ENCODE data around the gene OLFML2A.

Gene OLFML2A

GRCh38 chr9:124859803-124860581 lies 83.1 kb downstream of the OLFML2A start:
- Histone ChIP-seq H3K79me2 (peaks cover 2% of the 10 kb centered on the region), H3K9me3 (ENCODE audit: control insufficient read depth, low read length) (no peaks in the 10 kb centered on the region), H3K4me3 (ENCODE audit: low read depth, low read length) (peak overlapping the region; percentile 90), H3K27ac (no peak overlapping the region), H3K36me3 (ENCODE audit: control insufficient read depth, insufficient read depth, low read length) (no peaks in the 10 kb centered on the region), H3K4me2 (ENCODE audit: low read length) (peak overlapping the region; percentile 73), H3K9ac (no peak overlapping the region), H3K27me3 (ENCODE audit: control insufficient read depth, insufficient read depth, low read length) (no peaks in the 10 kb centered on the region), H3K4me1 (peaks cover 7% of the 10 kb centered on the region), H2AFZ (no peak overlapping the region)
- TF ChIP-seq CTCF (IDR thresholded peaks at IDR 0.05) = no peak

GRCh38 chr9:124860582-124861341 lies 83.8 kb downstream of the OLFML2A start:
- H3K36me3 ChIP-seq (ENCODE audit: control insufficient read depth, insufficient read depth, low read length) = no peaks in the 10 kb centered on the region

GRCh38 chr9:124861342-124862229 lies 84.7 kb downstream of the OLFML2A start, which contains the start of the genes ARPC5L and RPL35:
TSS of gene ARPC5L (plus strand) at chr9:124862130. CDS start at chr9:124869291, 7,161 bp downstream.
TSS of gene RPL35 (minus strand) at chr9:124861957. CDS start at chr9:124861912, 45 bp downstream.
- peak; percentile 26 for TF ChIP-seq CTCF (IDR thresholded peaks at IDR 0.05)
- Histone ChIP-seq H3K36me3 (ENCODE audit: control insufficient read depth, insufficient read depth, low read length) (no peaks in the 10 kb centered on the region), H3K27ac (peak within 1 kb of the TSS; percentile 82), H2AFZ (peak within 1 kb of the TSS; percentile 71), H3K4me2 (ENCODE audit: low read length) (peak within 1 kb of the TSS; percentile 73), H3K9me3 (ENCODE audit: control insufficient read depth, low read length) (no peaks in the 10 kb centered on the region), H3K79me2 (peaks cover 2% of the 10 kb centered on the region), H3K27me3 (ENCODE audit: control insufficient read depth, insufficient read depth, low read length) (no peaks in the 10 kb centered on the region), H3K9ac (no peak within 1 kb of the TSS), H3K4me1 (peaks cover 7% of the 10 kb centered on the region), H3K4me3 (ENCODE audit: low read depth, low read length) (peak within 1 kb of the TSS; percentile 90)

More at GRCh38 chr9:124860582-124861341, 83.8 kb downstream of the OLFML2A start:
- Histone ChIP-seq H3K9me3 (ENCODE audit: control insufficient read depth, low read length) (no peaks in the 10 kb centered on the region), H2AFZ (no peak overlapping the region), H3K4me1 (peaks cover 7% of the 10 kb centered on the region), H3K4me3 (ENCODE audit: low read depth, low read length) (peak overlapping the region; percentile 90), H3K9ac (no peak overlapping the region), H3K27me3 (ENCODE audit: control insufficient read depth, insufficient read depth, low read length) (no peaks in the 10 kb centered on the region), H3K79me2 (peaks cover 2% of the 10 kb centered on the region), H3K4me2 (ENCODE audit: low read length) (peak overlapping the region; percentile 73), H3K27ac (no peak overlapping the region)
- no peak for TF ChIP-seq CTCF (IDR thresholded peaks at IDR 0.05)

GRCh38 chr9:124863371-124863871 lies 86.5 kb downstream of the OLFML2A start:
- peaks cover 2% of the 10 kb centered on the region for H3K79me2 ChIP-seq
- no peak overlapping the region for H3K4me2 ChIP-seq (ENCODE audit: low read length)
- no peak for TF ChIP-seq CTCF (IDR thresholded peaks at IDR 0.05)
- no peak overlapping the region for H3K9ac ChIP-seq
- no peaks in the 10 kb centered on the region for H3K36me3 ChIP-seq (ENCODE audit: control insufficient read depth, insufficient read depth, low read length)
- H3K4me1 ChIP-seq = peaks cover 7% of the 10 kb centered on the region
- no peak overlapping the region for H3K4me3 ChIP-seq (ENCODE audit: low read depth, low read length)
- H3K27me3 ChIP-seq (ENCODE audit: control insufficient read depth, insufficient read depth, low read length) = no peaks in the 10 kb centered on the region
- no peak overlapping the region for H2AFZ ChIP-seq
- H3K9me3 ChIP-seq (ENCODE audit: control insufficient read depth, low read length) = no peaks in the 10 kb centered on the region
- no peak overlapping the region for H3K27ac ChIP-seq

All from parathyroid adenoma (tissue), 2 donors.